Stimulated activated CD8-positive, alpha-beta memory T cell treated with anti-CD3 and anti-CD28 coated beads, Interleukin-15, amount 100 ng/mL, for 1 hour (primary cell): ENCODE measurements around the gene MYO7B.

Source experiments
- DNase-seq: peaks from one replicate; pipeline ENCODE4 v3.0.0-alpha.2; 2020; ENCODE audit warnings: low read depth

Gene MYO7B

DNA sequence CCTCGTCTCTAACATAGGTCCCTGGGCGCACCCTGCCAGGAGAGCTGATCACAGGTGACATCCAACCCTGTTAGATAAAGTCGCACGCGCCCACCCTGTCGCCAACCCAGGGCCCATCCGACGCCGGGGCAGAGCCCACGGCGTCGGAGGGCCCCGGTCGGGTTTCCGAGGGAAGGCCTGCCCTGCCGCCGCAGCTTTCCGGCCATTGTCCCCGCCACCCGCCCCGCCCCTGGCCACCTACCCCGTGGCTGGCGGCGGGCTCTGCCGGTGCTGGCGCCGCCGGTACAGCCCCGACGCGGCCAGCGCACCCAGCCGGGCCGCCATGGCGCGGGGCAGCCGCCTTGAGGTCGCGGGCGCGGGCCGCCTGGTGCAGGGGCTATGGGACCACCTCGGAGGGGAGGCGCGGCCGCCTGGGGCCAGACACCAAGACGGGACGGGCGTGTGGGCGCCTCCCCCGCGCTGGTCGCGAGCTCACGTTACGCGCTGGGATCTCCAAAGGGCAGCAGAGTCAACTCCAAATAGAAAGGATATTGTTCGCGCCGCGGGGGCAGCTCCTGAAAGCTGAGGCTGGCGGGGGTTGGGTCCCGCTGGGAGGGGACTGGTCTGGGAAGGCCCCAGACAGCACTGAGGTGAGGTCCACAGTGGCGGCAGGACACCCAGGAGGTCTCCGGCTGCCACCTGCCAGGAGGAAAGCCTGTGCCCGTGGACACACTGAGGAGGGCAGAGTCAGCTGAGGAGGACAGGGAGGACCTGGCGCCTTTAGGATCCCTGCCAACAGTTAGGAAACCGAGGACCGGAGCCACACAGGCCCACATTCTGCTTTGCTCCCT lies 128.8 kb downstream of the MYO7B start:
- no peak for DNase-seq

DNA sequence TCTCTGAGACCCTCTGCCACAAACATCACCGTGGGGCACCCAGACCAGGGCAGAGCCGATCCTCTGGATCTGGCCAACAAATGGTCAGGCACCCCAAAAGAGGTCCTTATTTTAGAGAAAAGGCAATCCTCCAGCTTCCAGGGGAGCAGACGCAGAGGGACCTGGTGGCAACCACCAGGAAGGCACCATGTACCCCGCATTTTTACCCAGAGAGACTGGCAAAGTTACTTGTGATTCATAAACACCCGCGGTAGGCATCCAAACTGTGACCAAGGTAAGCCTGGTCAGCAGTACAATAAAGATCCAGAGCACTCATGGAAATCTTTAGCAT lies 129.4 kb downstream of the MYO7B start:
- no peak for DNase-seq

DNA sequence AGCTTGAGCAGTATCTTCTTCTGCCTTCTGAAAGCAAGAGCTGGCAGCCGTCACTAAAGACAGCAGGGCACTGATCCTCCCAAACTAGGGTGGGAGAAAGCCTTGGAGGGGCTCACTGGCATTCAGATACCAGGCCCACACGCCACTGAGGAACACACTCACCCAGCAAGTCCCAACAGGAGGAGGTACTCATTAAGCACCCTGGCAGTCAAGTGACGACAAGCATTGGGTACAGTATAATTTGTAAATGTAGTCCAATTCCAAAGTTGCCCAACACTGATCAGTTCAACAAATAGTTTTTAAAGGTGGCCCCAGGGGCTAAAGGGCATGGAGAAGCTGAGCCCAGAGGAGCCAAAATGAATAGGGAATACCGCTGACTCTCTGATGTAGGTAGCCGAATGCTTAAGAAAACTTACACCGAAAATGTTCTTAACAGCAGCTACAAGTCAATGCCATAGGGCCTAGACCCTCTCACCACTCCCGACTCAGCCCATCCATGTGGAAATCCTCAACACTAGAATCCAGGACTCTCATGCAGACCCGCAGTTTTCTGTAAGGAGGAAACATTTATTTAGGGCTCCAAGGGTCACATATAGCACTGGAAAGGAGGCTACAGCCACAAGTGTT lies 129.9 kb downstream of the MYO7B start:
- DNase-seq = no peak

DNA sequence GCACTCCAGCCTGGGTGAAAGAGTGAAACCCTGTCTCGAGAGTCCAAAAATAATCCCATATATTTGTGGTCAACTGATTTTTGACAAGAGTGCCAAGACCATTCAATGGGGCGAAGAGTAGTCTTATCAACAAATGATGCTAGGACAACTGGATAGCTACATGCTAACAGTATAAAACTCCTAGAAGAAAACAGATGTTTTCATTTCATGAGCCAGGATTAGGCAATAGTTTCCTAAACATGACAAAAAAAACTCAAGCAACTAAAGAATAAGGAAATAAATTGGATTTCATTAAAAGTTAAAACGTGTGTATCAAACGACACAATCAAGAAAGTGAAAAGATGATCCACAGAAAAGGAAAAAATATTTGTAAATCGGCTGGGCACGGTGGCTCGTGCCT lies 133.6 kb downstream of the MYO7B start:
- no peak for DNase-seq

- DNase-seq = no peak
Observed at GRCh38 chr2:127670055-127670956, 134.8 kb downstream of the MYO7B start.

DNA sequence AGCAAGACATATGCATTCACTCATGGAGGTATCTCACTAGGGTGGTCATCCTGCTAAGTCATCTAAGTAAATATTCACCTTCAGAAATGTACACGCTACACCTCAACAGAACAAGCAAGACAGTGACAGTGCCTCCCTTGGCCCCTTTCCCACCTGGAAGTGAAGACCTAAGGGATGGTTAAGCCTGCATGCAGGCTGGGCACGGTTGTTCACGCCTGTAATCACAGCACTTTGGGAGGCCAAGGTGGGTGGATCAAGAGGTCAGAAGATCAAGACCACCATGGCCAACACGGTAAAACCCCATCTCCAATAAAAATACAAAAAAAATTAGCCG lies 135.4 kb downstream of the MYO7B start:
- DNase-seq = no peak

GRCh38 chr2:127671557-127672302 lies 136.2 kb downstream of the MYO7B start:
- DNase-seq = no peak

GRCh38 chr2:127672341-127673224 lies 137.1 kb downstream of the MYO7B start:
- no peak for DNase-seq

DNA sequence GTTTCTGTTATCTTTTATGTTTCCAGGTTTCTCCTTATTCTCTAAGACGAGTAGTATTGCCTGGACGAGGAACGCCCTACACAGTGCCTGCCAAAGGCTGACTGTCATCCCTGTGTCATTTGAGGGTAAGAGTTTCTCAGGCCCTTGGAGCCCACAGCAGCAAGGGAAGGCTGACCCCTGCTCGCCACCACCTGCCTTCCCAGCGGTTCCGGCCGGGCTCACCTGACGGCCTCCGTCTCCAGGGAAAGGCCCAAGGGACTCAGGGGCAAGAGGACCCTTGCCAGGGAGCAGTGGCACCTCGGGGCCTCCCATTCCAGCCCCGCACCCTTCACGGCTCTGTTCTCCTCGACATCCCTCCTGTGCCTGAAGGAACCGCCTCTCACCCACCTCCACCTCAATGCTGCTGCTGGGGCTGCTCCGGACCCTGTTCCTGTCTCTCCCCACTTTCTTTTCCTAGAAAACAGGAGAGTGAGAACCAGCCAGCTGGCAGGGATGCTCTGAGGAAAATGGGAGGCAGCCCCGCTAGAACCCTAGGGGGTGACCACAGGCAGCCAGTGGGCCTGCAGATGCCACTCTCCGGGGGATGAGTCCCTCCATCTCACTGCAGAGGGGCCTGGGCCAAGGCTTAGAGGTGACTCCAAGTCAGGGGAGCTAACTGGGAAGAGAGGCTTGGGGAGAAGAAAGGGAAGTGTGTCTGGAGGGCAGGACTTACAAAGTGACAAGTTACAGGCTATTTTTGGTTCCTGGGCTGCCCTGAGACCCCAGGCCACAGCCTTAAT lies 138.0 kb downstream of the MYO7B start:
- no peak for DNase-seq

DNA sequence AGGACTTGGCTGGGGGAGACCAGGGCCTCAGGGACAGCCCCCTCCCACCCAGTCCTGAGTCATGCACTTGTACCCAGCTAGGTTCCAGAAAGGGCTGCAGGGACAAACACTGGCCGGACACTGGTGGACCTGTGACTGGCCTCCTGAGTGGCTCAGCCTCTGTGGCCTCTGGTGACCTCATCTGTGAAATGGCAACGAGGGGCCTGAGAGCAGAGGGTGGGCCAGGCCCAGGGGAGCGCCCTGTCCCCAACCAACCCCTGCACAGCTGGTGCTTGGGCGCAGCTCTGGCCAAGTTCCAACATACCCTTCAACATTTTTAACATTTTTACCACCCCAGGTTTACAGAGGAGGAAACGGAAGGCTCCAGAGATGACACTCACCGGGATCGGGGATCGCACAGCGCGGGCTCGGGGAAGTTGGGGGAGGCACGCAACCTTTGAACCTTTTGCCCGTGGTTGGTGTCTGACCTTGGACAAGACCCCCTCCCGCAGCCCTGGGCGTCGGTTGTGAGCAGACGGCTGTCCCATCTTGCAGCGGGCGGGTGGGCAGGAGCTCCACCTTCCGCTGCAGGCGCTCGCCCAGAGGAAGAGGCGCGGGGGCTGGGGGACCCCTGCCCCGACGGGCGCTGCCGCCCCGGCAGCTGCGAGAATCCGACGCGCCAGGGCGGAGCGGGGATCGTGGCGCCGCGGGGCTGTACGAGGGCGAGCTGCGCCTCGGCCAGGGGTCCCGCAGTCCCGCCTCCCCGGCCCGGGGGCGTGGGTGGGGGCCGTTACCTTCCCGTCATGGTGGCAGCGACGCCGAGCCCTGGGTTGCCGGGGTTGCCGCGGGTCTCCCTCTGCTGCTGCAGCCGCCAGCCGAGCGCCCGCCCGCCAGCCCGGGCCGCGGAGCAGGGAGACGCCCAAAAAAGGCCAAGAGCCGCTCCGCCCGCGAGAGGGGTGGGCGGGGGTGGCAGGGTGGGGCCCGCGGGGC lies 139.0 kb downstream of the MYO7B start:
- no peak for DNase-seq

GRCh38 chr2:127675331-127676261 lies 140.1 kb downstream of the MYO7B start, which contains the start of gene LIMS2:
Gene LIMS2 (minus strand): TSS chr2:127675530. CDS start chr2:127675024, 506 bp downstream.
- DNase-seq = no peak

DNA sequence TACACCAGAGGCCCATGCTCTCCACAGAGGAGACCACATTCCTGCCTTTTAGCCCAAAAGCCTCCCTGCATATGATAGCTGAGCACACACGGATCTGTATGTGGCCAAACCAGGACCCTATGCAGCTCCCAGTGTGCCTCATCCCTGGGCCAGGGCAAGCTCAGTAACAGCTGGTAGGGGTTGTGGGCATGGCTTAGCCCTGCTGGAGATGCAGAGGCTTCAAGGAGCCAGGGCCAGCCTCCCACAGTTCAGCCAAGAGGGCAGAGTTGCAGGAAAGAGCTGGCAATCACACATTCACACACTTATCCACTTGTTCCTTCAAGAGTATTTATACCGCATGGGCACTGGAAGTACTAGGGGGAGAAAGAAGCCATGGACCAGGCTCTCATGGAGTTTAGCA lies 141.4 kb downstream of the MYO7B start:
- no peak for DNase-seq

DNA sequence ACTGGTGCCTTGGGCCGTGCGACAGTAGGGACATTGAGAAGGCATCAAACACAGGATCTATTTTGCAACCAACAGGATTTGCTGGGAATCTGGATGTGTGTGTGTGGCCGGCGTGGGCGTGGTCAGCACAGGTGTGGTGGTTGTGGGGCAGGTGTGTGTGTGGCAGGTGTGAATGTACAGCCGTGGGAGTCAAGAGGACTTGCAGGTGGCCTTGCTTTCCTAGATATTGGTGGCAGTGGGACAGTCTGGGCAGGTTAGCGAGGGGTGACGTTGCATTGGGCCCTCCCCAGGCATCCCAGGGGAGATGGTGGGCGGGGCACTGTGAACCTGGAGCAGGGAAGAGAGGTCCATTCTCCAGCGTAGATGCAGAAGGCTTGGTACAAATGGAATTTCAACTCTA lies 143.0 kb downstream of the MYO7B start:
- DNase-seq = no peak

DNA sequence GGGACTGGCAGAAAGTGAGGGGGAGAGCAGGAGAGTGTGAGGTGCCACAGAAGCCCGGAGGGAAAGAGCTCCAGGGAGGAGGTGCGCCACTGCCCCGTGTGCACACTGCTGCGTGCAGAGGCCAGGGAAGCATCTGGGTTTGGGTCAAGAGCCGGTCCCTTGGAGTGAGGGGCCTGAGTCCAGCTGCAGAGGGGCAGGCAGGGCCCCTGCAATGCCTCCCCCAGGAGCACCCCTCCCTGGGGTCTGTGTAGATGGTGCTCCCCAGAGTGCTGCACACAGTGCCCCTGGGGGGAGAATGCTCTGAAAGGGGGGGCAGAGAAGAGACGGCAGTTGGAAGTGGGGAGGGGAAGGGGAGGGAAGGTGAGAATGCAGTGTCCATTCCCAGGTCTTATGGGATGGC lies 143.5 kb downstream of the MYO7B start:
- DNase-seq = no peak

GRCh38 chr2:127679680-127680361 lies 144.3 kb downstream of the MYO7B start:
- no peak for DNase-seq

DNA sequence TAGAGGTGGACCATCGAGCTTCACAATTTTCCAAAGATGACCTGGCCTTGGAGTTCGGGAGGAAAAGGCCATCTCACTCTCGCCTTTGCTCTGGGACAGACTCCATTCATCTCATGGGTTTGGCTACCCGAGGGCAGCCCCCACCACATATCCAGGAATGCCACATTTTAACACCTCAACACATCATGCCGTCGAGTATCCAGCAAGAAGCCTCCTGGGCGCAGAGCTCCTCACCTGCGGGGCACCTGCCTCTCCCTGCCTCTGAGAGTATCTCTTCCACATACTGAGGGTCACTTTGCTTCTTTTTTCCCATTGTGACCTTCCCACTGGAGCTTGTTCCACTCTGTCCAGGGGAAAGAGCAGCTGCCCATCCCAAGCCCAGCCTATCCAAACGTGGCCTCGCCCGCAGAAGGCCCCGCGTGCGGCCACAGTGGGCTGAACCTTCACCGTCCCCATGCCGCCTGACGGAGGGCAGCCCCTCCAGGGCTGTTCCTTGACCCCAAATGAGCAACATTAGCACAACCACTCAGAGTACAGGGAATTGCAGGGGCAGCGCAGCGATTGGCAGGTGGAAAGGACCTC lies 145.3 kb downstream of the MYO7B start:
- no peak for DNase-seq

DNA sequence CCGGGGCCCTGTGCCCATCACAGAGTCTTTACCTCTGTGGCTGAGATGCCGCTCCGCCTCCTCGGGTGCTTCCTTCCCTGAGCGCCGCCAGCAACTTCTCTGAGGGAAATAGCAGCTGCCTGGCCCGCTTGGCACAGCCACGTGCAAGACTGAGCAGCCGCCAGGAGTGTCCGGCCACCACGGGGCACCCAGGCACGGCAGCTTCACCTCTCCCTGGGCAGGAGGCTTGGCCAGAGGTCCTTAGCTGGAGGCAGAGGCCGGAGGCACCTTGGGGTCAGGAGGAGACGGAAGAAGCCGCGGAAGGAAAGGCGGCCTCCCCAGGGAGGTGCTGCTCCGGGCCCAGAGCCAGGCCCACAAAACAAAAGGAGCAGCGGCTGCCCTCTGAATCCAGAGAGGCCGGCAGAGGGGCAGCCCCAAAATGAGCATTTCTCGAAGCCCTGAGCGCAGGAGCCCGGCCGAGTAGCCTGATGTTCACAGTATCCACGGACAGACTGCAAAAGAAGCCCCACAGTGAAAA lies 145.9 kb downstream of the MYO7B start:
- no peak for DNase-seq
